OCI-LY7 (cell line): ENCODE measurements around the gene TRIM14. TPM values are rescaled to one million over a fixed set of nuclear protein-coding genes. Genes with fewer than 3 reads are reported as not detected.

Source experiments
- BruUV-seq: library from RNA; stranded (reverse); fragments of 400-500 nt; replicated peaks from 2 replicates; lab custom pipeline; 2021; lab: Mats Ljungman, UMichigan
- CTCF ChIA-PET: fragments of 300-600 bp; sonication (Branson Sonifier 250); formaldehyde crosslinking; loops from one replicate; lab custom pipeline; 2022; ENCODE audit warnings: antibody characterized with exemption; ENCODE audit not compliant: unreplicated experiment; lab: Charles Lee
- POLR2A ChIA-PET: fragments of 300-600 bp; sonication (Branson Sonifier 250); formaldehyde crosslinking; loops from one replicate; lab custom pipeline; 2022; ENCODE audit warnings: antibody characterized with exemption; lab: Charles Lee
- DNase-seq: peaks from one replicate; pipeline ENCODE4 v3.0.0-alpha.2; 2015; ENCODE audit warnings: low spot score
- H2AFZ ChIP-seq: fragments of 200-600 bp; sonication (generic), shearing (Covaris generic); 2 replicates; pipeline ENCODE4 v1.6.1; 2014; ENCODE audit warnings: mild to moderate bottlenecking, antibody characterized with exemption, low read length, moderate library complexity
- H3K27ac ChIP-seq: fragments of 200-600 bp; sonication (generic); 2 replicates; pipeline ENCODE4 v1.5.1; 2014; ENCODE audit warnings: mixed run types, low read depth, mild to moderate bottlenecking, moderate library complexity, low read length, inconsistent platforms; ENCODE audit not compliant: poor library complexity, severe bottlenecking
- H3K36me3 ChIP-seq: fragments of 200-600 bp; sonication (generic); 2 replicates; pipeline ENCODE4 v1.6.1; 2014; ENCODE audit warnings: mild to moderate bottlenecking, antibody characterized with exemption, low read length, moderate library complexity, mixed read lengths; ENCODE audit not compliant: insufficient read depth
- H3K4me1 ChIP-seq: fragments of 200-600 bp; sonication (generic); 2 replicates; pipeline ENCODE4 v1.5.1; 2014; ENCODE audit warnings: mild to moderate bottlenecking, low read length; ENCODE audit not compliant: insufficient read depth, poor library complexity, severe bottlenecking
- H3K4me2 ChIP-seq: fragments of 200-600 bp; sonication (generic); 2 replicates; pipeline ENCODE4 v1.6.1; 2014; ENCODE audit warnings: mild to moderate bottlenecking, low read length
- H3K4me3 ChIP-seq: fragments of 200-600 bp; sonication (generic); 2 replicates; pipeline ENCODE4 v1.5.1; 2014; ENCODE audit warnings: mild to moderate bottlenecking, low read depth, low read length; ENCODE audit not compliant: poor library complexity, severe bottlenecking
- H3K79me2 ChIP-seq: fragments of 200-600 bp; sonication (generic); 2 replicates; pipeline ENCODE4 v1.6.1; 2016; ENCODE audit warnings: low read depth, mild to moderate bottlenecking, low read length, moderate library complexity, mixed read lengths; ENCODE audit not compliant: insufficient read depth
- H3K9me2 ChIP-seq: fragments of 200-600 bp; sonication (generic); 2 replicates; pipeline ENCODE4 v1.6.1; 2016; ENCODE audit warnings: mild to moderate bottlenecking, low read length, mixed read lengths; ENCODE audit not compliant: insufficient read depth
- H3K9me3 ChIP-seq: fragments of 200-600 bp; sonication (generic); 2 replicates; pipeline ENCODE4 v1.6.1; 2014; ENCODE audit warnings: mild to moderate bottlenecking, mixed run types, low read length, mixed read lengths
- H4K20me1 ChIP-seq: fragments of 200-600 bp; sonication (generic); 2 replicates; pipeline ENCODE4 v1.6.1; 2014; ENCODE audit warnings: mild to moderate bottlenecking, antibody characterized with exemption, low read length, moderate library complexity, mixed read lengths; ENCODE audit not compliant: insufficient read depth
- CTCF ChIP-seq: fragments of 200-600 bp; sonication (generic); conservative IDR thresholded peaks from 2 replicates; pipeline ENCODE4 v1.5.1; 2014; ENCODE audit warnings: mild to moderate bottlenecking, antibody characterized with exemption, low read length, moderate library complexity, mixed read lengths
- EZH2phosphoT487 ChIP-seq: fragments of 200-600 bp; sonication (generic); IDR thresholded peaks from 2 replicates; pipeline ENCODE4 v1.6.1; 2018; ENCODE audit warnings: low read depth, borderline replicate concordance, mild to moderate bottlenecking, mixed run types, antibody characterized with exemption, low read length, moderate library complexity, mixed read lengths
- intact Hi-C: fragments of 100-400 bp; cut with micrococcal nuclease; formaldehyde crosslinking; loops from one replicate; pipeline ENCODE4 v1.10.0; 2022; ENCODE audit not compliant: unreplicated experiment
- total RNA-seq, 2 experiments: library from RNA; depleted of rRNA in 1 of 2; stranded (reverse); fragments of >200 nt in 1 of 2; shearing (Covaris generic) in 1 of 2; gene quantifications; 2 replicates each; pipeline ENCODE4 v1.2.3, GENCODE V29; 2014 to 2022

The TRIM14 gene
- total RNA-seq, 2 experiments from 2014 or later = 21.4 to 26.0 TPM

GRCh38 chr9:98031935-98032334 is 87.1 kb downstream of the TRIM14 start:
- no peak for DNase-seq
- BruUV-seq = no TSS peak
- Histone ChIP-seq H4K20me1 (no peaks in the 10 kb centered on the region), H3K36me3 (no peaks in the 10 kb centered on the region), H3K27ac (no peak overlapping the region), H3K79me2 (no peaks in the 10 kb centered on the region), H3K4me1 (peaks cover 11% of the 10 kb centered on the region), H3K9me2 (no peaks in the 10 kb centered on the region), H2AFZ (no peak overlapping the region), H3K9me3 (no peaks in the 10 kb centered on the region), H3K4me2 (no peak overlapping the region), H3K4me3 (no peak overlapping the region)
- TF ChIP-seq EZH2phosphoT487 (no peak), CTCF (no peak)
- intact Hi-C loops = no loop called here
- CTCF ChIA-PET = no interaction called here
- POLR2A ChIA-PET = interaction anchor here (0.6 to 1.9 kb wide), 6 partner anchors 8 to 38 kb away, joined by 3 to 6 read pairs (median 4); no protein-coding TSS in a partner anchor

GRCh38 chr9:98031169-98031568 is 87.9 kb downstream of the TRIM14 start:
- intact Hi-C loops = no loop called here
- Histone ChIP-seq H3K9me3 (no peaks in the 10 kb centered on the region), H4K20me1 (no peaks in the 10 kb centered on the region), H2AFZ (no peak overlapping the region), H3K4me3 (no peak overlapping the region), H3K4me2 (no peak overlapping the region), H3K9me2 (no peaks in the 10 kb centered on the region), H3K79me2 (no peaks in the 10 kb centered on the region), H3K27ac (no peak overlapping the region), H3K4me1 (peaks cover 11% of the 10 kb centered on the region), H3K36me3 (no peaks in the 10 kb centered on the region)
- POLR2A ChIA-PET = interaction anchor here (0.6 to 1.9 kb wide), 4 partner anchors 14 to 64 kb away, joined by 3 to 6 read pairs (median 4); no protein-coding TSS in a partner anchor
- DNase-seq = no peak
- no peak for TF ChIP-seq EZH2phosphoT487
- no peak for TF ChIP-seq CTCF
- no TSS peak for BruUV-seq
- CTCF ChIA-PET = no interaction called here

- intact Hi-C loops = no loop called here
Measured at GRCh38 chr9:98024702-98025101, 94.3 kb downstream of the TRIM14 start.

More at GRCh38 chr9:98024702-98025101, 94.3 kb downstream of the TRIM14 start:
- H3K9me3 ChIP-seq = no peaks in the 10 kb centered on the region
- no peak overlapping the region for H3K4me2 ChIP-seq
- peaks cover 16% of the 10 kb centered on the region; the same call in 1 of the 2 replicates for H3K36me3 ChIP-seq
- H2AFZ ChIP-seq = no peak overlapping the region
- H3K27ac ChIP-seq = no peak overlapping the region
- no peaks in the 10 kb centered on the region for H3K4me1 ChIP-seq
- TF ChIP-seq EZH2phosphoT487 (no peak), CTCF (no peak)
- H3K4me3 ChIP-seq = no peak overlapping the region
- H3K79me2 ChIP-seq = no peaks in the 10 kb centered on the region
- ChIA-PET CTCF (no interaction called here), POLR2A (interaction anchor here (0.7 kb wide), 1 partner anchor 68 kb away, joined by 5 read pairs; no protein-coding TSS in a partner anchor)
- no peaks in the 10 kb centered on the region for H3K9me2 ChIP-seq
- H4K20me1 ChIP-seq = no peaks in the 10 kb centered on the region
- no TSS peak for BruUV-seq
- no peak for DNase-seq
